Measurements from ENCODE around the gene BGN.
A peak's percentile ranks its signal among the peaks of the same experiment; 100 is the strongest.

The BGN gene

GRCh38 chrX:153526042-153526441 lies 31.3 kb downstream of the BGN start:
- no peak for FAIRE-seq

GRCh38 chrX:153526801-153527200 lies 32.0 kb downstream of the BGN start:
- DNase-seq (ENCODE audit: low spot score): no peak
- FAIRE-seq: no peak

More at GRCh38 chrX:153526042-153526441, 31.3 kb downstream of the BGN start:
- no peak for DNase-seq (ENCODE audit: low spot score)

- FAIRE-seq (no peak), DNase-seq (ENCODE audit: low spot score) (no peak)
Observed at GRCh38 chrX:153527208-153527607, 32.4 kb downstream of the BGN start.

GRCh38 chrX:153530411-153531129 lies 35.8 kb downstream of the BGN start:
- FAIRE-seq: no peak

GRCh38 chrX:153533091-153533490 lies 38.3 kb downstream of the BGN start:
- DNase-seq (ENCODE audit: low spot score) (no peak), FAIRE-seq (no peak)

More at GRCh38 chrX:153530411-153531129, 35.8 kb downstream of the BGN start:
- no peak for DNase-seq (ENCODE audit: low spot score)

GRCh38 chrX:153537080-153537479 lies 42.3 kb downstream of the BGN start:
- no peak for FAIRE-seq
- DNase-seq (ENCODE audit: low spot score): no peak

GRCh38 chrX:153537526-153538295 lies 42.9 kb downstream of the BGN start:
- FAIRE-seq: no peak
- DNase-seq (ENCODE audit: low spot score): no peak

GRCh38 chrX:153538424-153538823 lies 43.6 kb downstream of the BGN start:
- no peak for FAIRE-seq
- DNase-seq (ENCODE audit: low spot score): no peak

- FAIRE-seq (no peak), DNase-seq (ENCODE audit: low spot score) (peak; percentile 84)
Observed at GRCh38 chrX:153539171-153539978, 44.6 kb downstream of the BGN start.

- FAIRE-seq (no peak), DNase-seq (ENCODE audit: low spot score) (no peak)
Observed at GRCh38 chrX:153539979-153540358, 45.2 kb downstream of the BGN start.

- DNase-seq (ENCODE audit: low spot score) (no peak), FAIRE-seq (no peak)
Observed at GRCh38 chrX:153544727-153545126, 49.9 kb downstream of the BGN start.

- no peak for FAIRE-seq
- no peak for DNase-seq (ENCODE audit: low spot score)
Observed at GRCh38 chrX:153546386-153546785, 51.6 kb downstream of the BGN start.

GRCh38 chrX:153547195-153547594 lies 52.4 kb downstream of the BGN start:
- DNase-seq (ENCODE audit: low spot score) (no peak), FAIRE-seq (no peak)

GRCh38 chrX:153549231-153549630 lies 54.5 kb downstream of the BGN start:
- no peak for DNase-seq (ENCODE audit: low spot score)
- no peak for FAIRE-seq

- FAIRE-seq: no peak
- no peak for DNase-seq (ENCODE audit: low spot score)
Observed at GRCh38 chrX:153549807-153550206, 55.0 kb downstream of the BGN start.

- FAIRE-seq (no peak), DNase-seq (ENCODE audit: low spot score) (no peak)
Observed at GRCh38 chrX:153551135-153551534, 56.4 kb downstream of the BGN start.

- peak; percentile 68 for DNase-seq (ENCODE audit: low spot score)
- no peak for FAIRE-seq
Observed at GRCh38 chrX:153554519-153555167, 59.9 kb downstream of the BGN start.

GRCh38 chrX:153556767-153557166 lies 62.0 kb downstream of the BGN start:
- no peak for FAIRE-seq
- no peak for DNase-seq (ENCODE audit: low spot score)

GRCh38 chrX:153557618-153558355 lies 63.0 kb downstream of the BGN start:
- FAIRE-seq: no peak
- no peak for DNase-seq (ENCODE audit: low spot score)
